ENCODE measurements around the gene NEK11.

Gene NEK11

DNA sequence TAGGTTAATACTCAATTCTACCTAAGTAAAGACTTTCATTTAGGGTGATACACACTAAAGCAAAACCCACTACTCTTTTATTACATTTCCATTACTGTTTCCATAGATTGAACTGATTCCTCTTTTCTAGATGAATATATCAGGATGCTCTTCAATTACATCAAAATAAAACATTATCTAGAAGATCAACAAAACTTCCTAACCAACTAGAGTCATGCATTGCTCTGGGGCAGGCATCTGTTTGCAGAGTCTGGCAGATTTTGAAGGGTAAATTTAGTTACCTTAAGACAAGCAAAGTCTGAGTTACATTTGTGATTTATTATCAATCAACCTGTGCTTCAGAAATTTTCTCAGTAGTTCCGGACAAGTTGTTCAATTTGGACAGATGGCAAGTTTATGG is 117.1 kb downstream of the NEK11 start:
- no peak overlapping the region for H3K4me3 ChIP-seq (ENCODE audit: low read depth, low read length)
- TF ChIP-seq, protein P1, sequence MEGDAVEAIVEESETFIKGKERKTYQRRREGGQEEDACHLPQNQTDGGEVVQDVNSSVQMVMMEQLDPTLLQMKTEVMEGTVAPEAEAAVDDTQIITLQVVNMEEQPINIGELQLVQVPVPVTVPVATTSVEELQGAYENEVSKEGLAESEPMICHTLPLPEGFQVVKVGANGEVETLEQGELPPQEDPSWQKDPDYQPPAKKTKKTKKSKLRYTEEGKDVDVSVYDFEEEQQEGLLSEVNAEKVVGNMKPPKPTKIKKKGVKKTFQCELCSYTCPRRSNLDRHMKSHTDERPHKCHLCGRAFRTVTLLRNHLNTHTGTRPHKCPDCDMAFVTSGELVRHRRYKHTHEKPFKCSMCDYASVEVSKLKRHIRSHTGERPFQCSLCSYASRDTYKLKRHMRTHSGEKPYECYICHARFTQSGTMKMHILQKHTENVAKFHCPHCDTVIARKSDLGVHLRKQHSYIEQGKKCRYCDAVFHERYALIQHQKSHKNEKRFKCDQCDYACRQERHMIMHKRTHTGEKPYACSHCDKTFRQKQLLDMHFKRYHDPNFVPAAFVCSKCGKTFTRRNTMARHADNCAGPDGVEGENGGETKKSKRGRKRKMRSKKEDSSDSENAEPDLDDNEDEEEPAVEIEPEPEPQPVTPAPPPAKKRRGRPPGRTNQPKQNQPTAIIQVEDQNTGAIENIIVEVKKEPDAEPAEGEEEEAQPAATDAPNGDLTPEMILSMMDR (IDR thresholded peaks at IDR 0.05; ENCODE audit: insufficient read depth, low read depth, low read length, missing control alignments) = no peak
- no peak for DNase-seq (ENCODE audit: low read depth)

GRCh38 chr3:131147534-131147933 is 120.9 kb downstream of the NEK11 start:
- no peak overlapping the region for H3K4me3 ChIP-seq (ENCODE audit: low read depth, low read length)
- TF ChIP-seq, protein P1 (IDR thresholded peaks at IDR 0.05; ENCODE audit: insufficient read depth, low read depth, low read length, missing control alignments) = no peak
- no peak for DNase-seq (ENCODE audit: low read depth)

DNA sequence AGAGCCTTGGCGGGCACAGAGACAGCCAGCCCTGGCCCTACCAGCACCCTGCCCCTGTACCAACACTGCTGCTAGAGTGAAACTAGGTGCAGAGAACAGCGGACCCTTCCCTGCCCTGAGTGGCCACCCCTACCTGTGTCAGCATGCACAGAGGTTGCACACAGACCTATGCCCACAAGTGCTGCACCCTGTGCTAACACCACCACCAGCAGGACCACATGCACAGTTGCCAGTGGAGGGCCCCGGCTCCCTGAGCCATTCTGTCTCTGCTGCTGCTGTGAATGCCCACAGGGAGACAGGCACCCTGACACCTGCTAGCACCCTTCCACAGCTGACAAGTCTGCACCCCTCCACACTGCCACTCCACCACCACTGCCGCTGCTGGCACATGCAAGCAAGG is 131.8 kb downstream of the NEK11 start:
- DNase-seq (ENCODE audit: low read depth) = no peak
- no peak overlapping the region for H3K4me3 ChIP-seq (ENCODE audit: low read depth, low read length)
- TF ChIP-seq, protein P1 (IDR thresholded peaks at IDR 0.05; ENCODE audit: insufficient read depth, low read depth, low read length, missing control alignments) = no peak

DNA sequence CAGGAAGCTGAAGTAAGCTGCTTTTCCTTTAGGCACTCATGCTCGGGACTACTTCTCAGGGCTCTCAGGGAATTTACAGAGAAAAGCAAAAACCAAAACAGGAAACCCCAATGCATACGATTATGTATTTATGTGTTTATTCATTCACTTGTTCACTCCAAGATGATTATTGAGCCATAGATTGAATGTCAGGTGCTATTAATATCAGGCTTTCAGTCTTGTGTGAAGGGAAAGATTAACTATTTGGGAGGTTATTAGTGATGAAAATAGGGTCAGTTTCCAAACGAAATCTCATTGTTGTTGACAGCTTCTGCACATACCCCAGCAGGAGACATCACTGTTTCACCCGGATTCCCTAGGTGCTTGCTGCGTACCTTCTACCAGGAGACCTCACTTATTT is 135.8 kb downstream of the NEK11 start:
- TF ChIP-seq, protein P1 (IDR thresholded peaks at IDR 0.05; ENCODE audit: insufficient read depth, low read depth, low read length, missing control alignments) = no peak
- H3K4me3 ChIP-seq (ENCODE audit: low read depth, low read length) = no peak overlapping the region
- no peak for DNase-seq (ENCODE audit: low read depth)

DNA sequence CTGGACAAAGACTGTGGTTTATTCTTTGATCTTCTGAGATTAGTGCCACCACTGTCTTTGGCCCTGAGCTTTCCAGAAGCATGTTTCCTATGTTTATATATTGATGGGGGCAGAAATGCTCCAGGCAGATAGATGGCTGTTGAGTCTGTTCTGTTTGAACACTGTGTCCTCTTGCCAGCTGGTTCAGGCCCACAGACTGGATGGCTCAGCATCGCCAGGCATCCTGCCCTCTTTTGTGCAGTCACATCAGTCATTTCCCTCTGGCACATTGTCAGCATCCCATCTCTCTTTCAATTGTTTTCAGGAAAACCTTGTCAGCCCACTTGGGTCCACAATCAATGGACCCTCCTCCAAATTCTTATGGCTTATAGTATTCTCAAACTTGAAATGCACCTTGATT is 141.2 kb downstream of the NEK11 start:
- TF ChIP-seq, protein P1 (IDR thresholded peaks at IDR 0.05; ENCODE audit: insufficient read depth, low read depth, low read length, missing control alignments) = no peak
- no peak overlapping the region for H3K4me3 ChIP-seq (ENCODE audit: low read depth, low read length)
- no peak for DNase-seq (ENCODE audit: low read depth)

DNA sequence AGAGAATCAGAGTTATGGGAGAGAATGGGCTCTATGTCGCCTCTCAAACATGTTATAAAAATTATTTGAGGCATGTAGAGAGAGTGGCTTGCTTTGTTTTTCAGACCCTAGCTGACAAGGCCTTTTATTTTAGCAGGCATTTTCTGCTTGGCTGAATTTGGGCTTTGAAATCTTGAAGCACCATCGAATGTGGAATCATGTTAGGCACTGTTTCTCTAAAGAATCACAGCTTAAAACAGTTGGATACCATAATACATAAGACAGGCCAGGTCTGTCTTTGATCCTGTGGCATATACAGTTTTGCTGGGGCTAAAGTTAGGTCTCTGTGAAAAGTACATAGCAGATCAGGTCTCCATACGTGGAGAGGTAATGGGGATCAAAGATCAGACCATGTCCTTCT is 142.7 kb downstream of the NEK11 start:
- TF ChIP-seq, protein P1 (IDR thresholded peaks at IDR 0.05; ENCODE audit: insufficient read depth, low read depth, low read length, missing control alignments) = no peak
- DNase-seq (ENCODE audit: low read depth) = no peak
- H3K4me3 ChIP-seq (ENCODE audit: low read depth, low read length) = no peak overlapping the region

GRCh38 chr3:131172502-131173200 is 146.0 kb downstream of the NEK11 start:
- TF ChIP-seq, protein P1 (IDR thresholded peaks at IDR 0.05; ENCODE audit: insufficient read depth, low read depth, low read length, missing control alignments) = no peak
- DNase-seq (ENCODE audit: low read depth) = no peak
- H3K4me3 ChIP-seq (ENCODE audit: low read depth, low read length) = no peak overlapping the region

All from GM12865 (cell line).